HG02642 (cell line): ENCODE measurements around the gene MICAL3.

Experiments used
- ATAC-seq: cut with Tn5 transposase; IDR thresholded peaks from one replicate; pipeline ENCODE4 v1.9.1; 2021; ENCODE audit warnings: mild to moderate bottlenecking; ENCODE audit not compliant: unreplicated experiment, poor library complexity

Gene MICAL3

GRCh38 chr22:17920145-17920605, 104.2 kb downstream of the MICAL3 start:
- no peak for ATAC-seq

- no peak for ATAC-seq
These were observed 104.9 kb downstream of the MICAL3 start for GRCh38 chr22:17919276-17920144.

GRCh38 chr22:17918840-17919239, 105.5 kb downstream of the MICAL3 start:
- no peak for ATAC-seq

GRCh38 chr22:17917490-17917983, 106.8 kb downstream of the MICAL3 start:
- no peak for ATAC-seq

GRCh38 chr22:17916226-17916889, 108.0 kb downstream of the MICAL3 start:
- ATAC-seq, result no peak

GRCh38 chr22:17915676-17916075, 108.7 kb downstream of the MICAL3 start:
- ATAC-seq, result no peak

- ATAC-seq, result no peak
These were observed 109.2 kb downstream of the MICAL3 start for GRCh38 chr22:17915188-17915587.

GRCh38 chr22:17914474-17914873, 109.9 kb downstream of the MICAL3 start:
- ATAC-seq, result no peak

GRCh38 chr22:17913801-17914347, 110.5 kb downstream of the MICAL3 start:
- ATAC-seq, result no peak

- no peak for ATAC-seq
These were observed 111.2 kb downstream of the MICAL3 start for GRCh38 chr22:17912945-17913721.

GRCh38 chr22:17911887-17912286, 112.5 kb downstream of the MICAL3 start:
- no peak for ATAC-seq

GRCh38 chr22:17911312-17911705, 113.1 kb downstream of the MICAL3 start:
- no peak for ATAC-seq

GRCh38 chr22:17910561-17911311, 113.6 kb downstream of the MICAL3 start:
- no peak for ATAC-seq

- no peak for ATAC-seq
These were observed 116.7 kb downstream of the MICAL3 start for GRCh38 chr22:17907748-17908051.

- no peak for ATAC-seq
These were observed 117.2 kb downstream of the MICAL3 start for GRCh38 chr22:17906978-17907747.

GRCh38 chr22:17905445-17905844, 118.9 kb downstream of the MICAL3 start:
- no peak for ATAC-seq

GRCh38 chr22:17903564-17904295, 120.6 kb downstream of the MICAL3 start:
- no peak for ATAC-seq

- ATAC-seq, result no peak
These were observed 121.4 kb downstream of the MICAL3 start for GRCh38 chr22:17902960-17903359.
